Naive B cell (primary cell): ENCODE results near the gene BUD13. TPM values are rescaled to one million over a fixed set of nuclear protein-coding genes. Genes with fewer than 3 reads are reported as not detected.
A peak's percentile ranks its signal among the peaks of the same experiment; 100 is the strongest.
"Not testable (repeated sequence)": the region's sequence is repeated elsewhere in the genome, so short reads cannot be mapped to it uniquely, and the experiment has no call there.

Experiments used
- ATAC-seq, 2 donors: fragments of 150-1000 bp; cut with Tn5 transposase; 2 replicates each; pipeline ENCODE4 v1.10.0; 2021; ENCODE audit warnings: low read depth in 2 of 2, mild to moderate bottlenecking in 2 of 2, moderate library complexity in 2 of 2
- DNase-seq: peaks from one replicate; pipeline ENCODE4 v3.0.0; 2022
- H3K27ac Mint-ChIP-seq, 6 donors: one replicate each; pipeline ENCODE4 v1.8.0; 2020 to 2022; ENCODE audit warnings: mild to moderate bottlenecking in 6 of 6, mixed read lengths in 6 of 6, moderate library complexity in 5 of 6, inconsistent platforms in 2 of 6
- H3K27me3 Mint-ChIP-seq, 3 donors: one replicate each; pipeline ENCODE4 v1.8.0; 2021 to 2022; ENCODE audit warnings: mixed read lengths in 3 of 3, mild to moderate bottlenecking in 1 of 3
- H3K36me3 Mint-ChIP-seq, 2 donors: one replicate each; pipeline ENCODE4 v1.8.0; 2020 to 2022; ENCODE audit warnings: mixed read lengths in 2 of 2, inconsistent platforms in 1 of 2, mild to moderate bottlenecking in 1 of 2
- H3K4me1 Mint-ChIP-seq, 3 donors: one replicate each; pipeline ENCODE4 v1.8.0; 2020 to 2022; ENCODE audit warnings: mixed read lengths in 3 of 3, inconsistent platforms in 1 of 3, mild to moderate bottlenecking in 1 of 3, moderate library complexity in 1 of 3
- H3K4me3 Mint-ChIP-seq, 8 donors: one replicate each; pipeline ENCODE4 v1.8.0; 2020 to 2022; ENCODE audit warnings: mild to moderate bottlenecking in 8 of 8, mixed read lengths in 8 of 8, moderate library complexity in 8 of 8, inconsistent platforms in 2 of 8
- H3K9me3 Mint-ChIP-seq, 7 donors: one replicate each; pipeline ENCODE4 v1.8.0; 2020 to 2022; ENCODE audit warnings: mixed read lengths in 7 of 7, mild to moderate bottlenecking in 5 of 7, inconsistent platforms in 2 of 7, moderate library complexity in 1 of 7
- polyA plus RNA-seq, 6 donors: library from polyadenylated mRNA; unstranded; fragments of 300-500 nt; fragmentation: Illumina TruSeq; gene quantifications; one replicate each; pipeline ENCODE4 v1.2.3, GENCODE V29; 2021; ENCODE audit warnings: low read depth in 6 of 6

Gene BUD13
- polyA plus RNA-seq, 6 donors from 2014 or later, result 5.0 to 17.7 (median 13.6) TPM

DNA sequence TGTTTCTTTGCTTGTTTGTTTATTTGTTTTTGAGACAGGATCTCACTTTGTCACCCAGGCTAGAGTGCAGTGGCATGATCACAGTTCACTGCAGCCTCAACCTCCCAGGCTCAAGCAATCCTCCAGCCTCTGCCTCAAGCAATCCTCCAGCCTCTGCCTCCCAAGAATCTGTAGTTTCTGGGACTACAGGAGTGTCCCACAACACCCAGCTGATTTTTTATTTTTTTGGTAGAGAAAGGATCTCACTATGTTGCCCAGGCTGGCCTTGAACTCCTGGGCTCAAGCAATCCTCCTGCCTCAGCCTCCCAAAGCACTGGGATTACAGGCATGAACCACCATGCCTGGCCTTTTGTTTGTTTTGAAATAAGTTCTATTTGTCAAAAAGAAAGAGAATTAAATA is 28.9 kb upstream of the BUD13 start:
- H3K9me3 Mint-ChIP-seq, H3K4me3 Mint-ChIP-seq, DNase-seq, H3K27ac Mint-ChIP-seq, H3K4me1 Mint-ChIP-seq, ATAC-seq, H3K36me3 Mint-ChIP-seq: not testable (repeated sequence)
- H3K27me3 Mint-ChIP-seq, result peaks cover 12 to 22% (median 21%) of the 10 kb centered on the region in 3 donors

GRCh38 chr11:116800610-116801009 is 27.8 kb upstream of the BUD13 start:
- H3K36me3 Mint-ChIP-seq, result no peaks in the 10 kb centered on the region
- peaks cover 12 to 26% (median 22%) of the 10 kb centered on the region in 3 donors for H3K27me3 Mint-ChIP-seq
- H3K4me3 Mint-ChIP-seq, result no peak overlapping the region
- no peaks in the 10 kb centered on the region for H3K9me3 Mint-ChIP-seq
- no peak for ATAC-seq
- H3K27ac Mint-ChIP-seq, result no peak overlapping the region
- DNase-seq, result no peak
- H3K4me1 Mint-ChIP-seq, result no peaks in the 10 kb centered on the region

- peaks cover 8 to 24% (median 19%) of the 10 kb centered on the region in 3 donors for H3K27me3 Mint-ChIP-seq
- H3K36me3 Mint-ChIP-seq, result no peaks in the 10 kb centered on the region
- no peak overlapping the region for H3K4me3 Mint-ChIP-seq
- H3K9me3 Mint-ChIP-seq, result no peaks in the 10 kb centered on the region
- no peak overlapping the region for H3K27ac Mint-ChIP-seq
- H3K4me1 Mint-ChIP-seq, result no peaks in the 10 kb centered on the region
- DNase-seq (no peak), ATAC-seq (no peak)
Observed at GRCh38 chr11:116798368-116798767, 25.6 kb upstream of the BUD13 start.

GRCh38 chr11:116797816-116798215 is 25.0 kb upstream of the BUD13 start:
- H3K36me3 Mint-ChIP-seq, result no peaks in the 10 kb centered on the region
- ATAC-seq (no peak), DNase-seq (no peak)
- peaks cover 0 to 4% (median 0%) of the 10 kb centered on the region in 3 donors for H3K4me1 Mint-ChIP-seq
- no peak overlapping the region for H3K4me3 Mint-ChIP-seq
- H3K27ac Mint-ChIP-seq, result no peak overlapping the region
- no peaks in the 10 kb centered on the region for H3K9me3 Mint-ChIP-seq
- peaks cover 12 to 24% (median 16%) of the 10 kb centered on the region in 3 donors for H3K27me3 Mint-ChIP-seq

DNA sequence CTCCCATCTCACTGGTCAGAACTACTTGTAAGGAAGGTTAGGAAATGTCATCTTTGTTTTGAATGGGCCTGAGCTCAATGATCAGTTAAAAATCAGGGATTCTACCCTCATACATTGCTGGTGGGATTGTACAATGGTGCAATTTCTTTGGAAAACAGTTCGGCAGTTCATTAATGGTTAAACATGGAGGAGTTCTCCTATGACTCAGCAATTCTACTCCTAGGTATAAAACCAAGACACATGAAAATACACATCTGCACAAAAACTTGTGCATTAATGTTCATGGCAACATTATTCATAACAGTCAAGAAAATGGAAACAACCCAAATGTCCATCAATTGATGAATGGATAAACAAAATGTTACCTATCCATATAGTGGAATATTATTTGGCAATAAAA is 23.8 kb upstream of the BUD13 start:
- no peaks in the 10 kb centered on the region for H3K36me3 Mint-ChIP-seq
- H3K27ac Mint-ChIP-seq, result no peak overlapping the region
- DNase-seq (no peak), ATAC-seq (no peak)
- H3K9me3 Mint-ChIP-seq, result no peaks in the 10 kb centered on the region
- H3K4me3 Mint-ChIP-seq, result no peak overlapping the region
- H3K27me3 Mint-ChIP-seq, result peaks cover 8 to 24% (median 9%) of the 10 kb centered on the region in 3 donors
- H3K4me1 Mint-ChIP-seq, result peaks cover 0 to 5% (median under 1%) of the 10 kb centered on the region in 3 donors

- DNase-seq (no peak), ATAC-seq (no peak)
- Mint-ChIP-seq H3K27me3 (peaks cover 5 to 24% (median 18%) of the 10 kb centered on the region in 3 donors), H3K36me3 (no peaks in the 10 kb centered on the region), H3K9me3 (no peaks in the 10 kb centered on the region), H3K4me1 (peaks cover 6 to 10% (median 9%) of the 10 kb centered on the region in 3 donors), H3K27ac (no peak overlapping the region), H3K4me3 (no peak overlapping the region)
Observed at GRCh38 chr11:116794851-116795250, 22.1 kb upstream of the BUD13 start.

GRCh38 chr11:116793772-116794097 is 20.9 kb upstream of the BUD13 start:
- no peaks in the 10 kb centered on the region for H3K36me3 Mint-ChIP-seq
- DNase-seq, result no peak
- ATAC-seq, result no peak
- H3K9me3 Mint-ChIP-seq, result no peaks in the 10 kb centered on the region
- peaks cover 5 to 19% (median 18%) of the 10 kb centered on the region in 3 donors for H3K27me3 Mint-ChIP-seq
- H3K4me1 Mint-ChIP-seq, result peaks cover 7 to 13% (median 10%) of the 10 kb centered on the region in 3 donors
- H3K4me3 Mint-ChIP-seq, result no peak overlapping the region
- H3K27ac Mint-ChIP-seq, result peak overlapping the region in 1 of 6 donors; percentile 18

GRCh38 chr11:116792869-116793771 is 20.3 kb upstream of the BUD13 start:
- ATAC-seq (no peak), DNase-seq (no peak)
- Mint-ChIP-seq H3K27me3 (peaks cover 5 to 18% (median 15%) of the 10 kb centered on the region in 3 donors), H3K9me3 (no peaks in the 10 kb centered on the region), H3K27ac (peak overlapping the region in 1 of 6 donors; percentile 18), H3K36me3 (no peaks in the 10 kb centered on the region), H3K4me3 (no peak overlapping the region), H3K4me1 (peaks cover 13 to 19% (median 16%) of the 10 kb centered on the region in 3 donors)

GRCh38 chr11:116792144-116792868 is 19.5 kb upstream of the BUD13 start:
- Mint-ChIP-seq H3K27ac (peak overlapping the region in 2 of 6 donors; percentile 6 to 82), H3K36me3 (no peaks in the 10 kb centered on the region), H3K4me3 (no peak overlapping the region), H3K27me3 (peaks cover 5 to 18% (median 15%) of the 10 kb centered on the region in 3 donors), H3K4me1 (peaks cover 16 to 20% (median 17%) of the 10 kb centered on the region in 3 donors), H3K9me3 (no peaks in the 10 kb centered on the region)
- DNase-seq, result no peak
- ATAC-seq, result no peak

DNA sequence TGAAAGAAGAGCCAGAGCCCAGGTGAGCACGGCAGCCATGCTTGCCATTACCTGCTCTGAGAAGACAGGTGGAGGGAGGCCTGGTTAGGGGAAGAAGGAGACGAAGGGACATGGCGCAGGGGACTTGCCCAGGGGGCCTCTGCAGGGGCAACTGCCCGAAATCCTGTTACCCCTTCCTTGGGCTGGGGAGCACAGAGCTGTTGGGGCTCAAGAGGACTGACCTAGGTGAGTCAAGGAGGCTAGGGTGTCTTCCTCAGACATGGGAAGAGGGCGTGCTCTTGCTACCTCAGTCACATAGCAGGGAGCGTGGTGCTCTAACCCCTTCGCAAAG is 19.0 kb upstream of the BUD13 start, which contains the start of gene APOA5:
Gene APOA5 (minus strand): TSS at position 67 of the 331 bp plus-strand sequence. CDS start 19 bp downstream, at position 48.
- Mint-ChIP-seq H3K4me1 (peaks cover 22 to 26% (median 22%) of the 10 kb centered on the region in 3 donors), H3K9me3 (no peaks in the 10 kb centered on the region), H3K27ac (peak within 1 kb of the TSS in 2 of 6 donors; percentile 47 to 82), H3K4me3 (peak within 1 kb of the TSS in 6 of 8 donors; percentile 6 to 72 (median 42)), H3K27me3 (peaks cover 5 to 15% (median 13%) of the 10 kb centered on the region in 3 donors), H3K36me3 (no peaks in the 10 kb centered on the region)
- DNase-seq (no peak), ATAC-seq (no peak)

- H3K9me3 Mint-ChIP-seq, result no peaks in the 10 kb centered on the region
Observed at GRCh38 chr11:116791002-116791812, 18.4 kb upstream of the BUD13 start.

DNA sequence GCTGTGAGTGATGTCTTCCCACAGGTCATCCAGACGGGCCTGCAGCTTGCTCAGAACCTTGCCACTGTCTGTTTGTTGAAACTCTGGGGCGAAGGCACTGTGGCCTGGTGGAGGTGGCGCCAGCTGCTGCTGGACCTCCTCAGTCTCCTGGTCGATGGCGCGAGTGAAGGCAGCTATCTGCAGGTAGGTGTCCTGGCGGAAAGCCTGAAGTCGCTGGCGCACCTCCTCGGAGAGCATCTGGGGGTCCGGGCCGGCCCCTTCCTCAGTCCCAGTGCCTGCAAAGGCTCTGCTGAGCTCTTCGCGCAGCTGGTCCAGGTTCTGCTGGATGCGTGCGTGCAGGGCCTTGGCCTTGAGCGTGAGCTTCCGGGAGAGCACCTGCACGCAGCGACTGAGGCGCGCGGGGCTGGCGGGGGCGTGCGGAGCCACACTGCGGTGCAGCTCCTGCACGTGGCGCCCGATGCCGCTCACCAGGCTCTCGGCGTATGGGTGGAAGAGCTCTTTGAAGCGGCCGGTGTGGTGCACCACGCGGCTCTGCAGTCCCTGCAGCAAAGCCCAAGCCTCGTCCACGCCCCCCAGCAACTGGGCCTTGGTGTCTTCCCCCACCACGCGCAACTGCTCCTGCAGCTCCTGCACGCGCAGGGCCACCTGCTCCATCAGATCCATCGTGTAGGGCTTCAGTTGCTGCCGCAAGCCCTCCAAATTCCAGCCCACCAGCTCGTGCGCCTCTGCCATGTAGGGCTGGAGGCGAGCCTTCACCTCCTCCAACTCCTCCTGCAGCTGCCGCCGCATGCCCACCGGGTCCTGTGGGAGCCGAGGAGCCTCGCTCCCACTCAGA is 17.6 kb upstream of the BUD13 start:
- peaks cover 5 to 10% (median 9%) of the 10 kb centered on the region in 3 donors for H3K27me3 Mint-ChIP-seq
- no peaks in the 10 kb centered on the region for H3K9me3 Mint-ChIP-seq
- no peak for DNase-seq
- ATAC-seq, result no peak
- H3K4me3 Mint-ChIP-seq, result peak overlapping the region in 2 of 8 donors; percentile 35 to 72
- peaks cover 22 to 34% (median 30%) of the 10 kb centered on the region in 3 donors for H3K4me1 Mint-ChIP-seq
- H3K27ac Mint-ChIP-seq, result no peak overlapping the region
- peaks cover 2% of the 10 kb centered on the region in 2 donors for H3K36me3 Mint-ChIP-seq

More at GRCh38 chr11:116791002-116791812, 18.4 kb upstream of the BUD13 start:
- DNase-seq (peak; percentile 59), ATAC-seq (peak; percentile 35 to 42)
- Mint-ChIP-seq H3K4me1 (peaks cover 22 to 31% (median 27%) of the 10 kb centered on the region in 3 donors), H3K27me3 (peaks cover 5 to 10% (median 9%) of the 10 kb centered on the region in 3 donors), H3K4me3 (peak overlapping the region in 6 of 8 donors; percentile 6 to 72 (median 42)), H3K36me3 (no peaks in the 10 kb centered on the region), H3K27ac (peak overlapping the region in 1 of 6 donors; percentile 47)
